Osteoblast (primary cell): ENCODE results near the gene WDR86. TPM values are rescaled to one million over a fixed set of nuclear protein-coding genes. Genes with fewer than 3 reads are reported as not detected.

Source experiments
- DNase-seq: peaks from one replicate; pipeline ENCODE4 v3.0.0; 2011; ENCODE audit warnings: low spot score, mixed read lengths; ENCODE audit not compliant: insufficient read length; ENCODE audit errors: missing footprints
- H2AFZ ChIP-seq: 2 replicates; pipeline ENCODE4 v1.6.0; 2011; ENCODE audit warnings: mild to moderate bottlenecking, low read length
- H3K27ac ChIP-seq: 2 replicates; pipeline ENCODE4 v1.5.1; 2011; ENCODE audit warnings: mild to moderate bottlenecking, low read depth, low read length, moderate library complexity
- H3K27me3 ChIP-seq: 2 replicates; pipeline ENCODE4 v1.6.0; 2012; ENCODE audit warnings: mild to moderate bottlenecking, control low read depth, inconsistent platforms, low read length, moderate library complexity; ENCODE audit not compliant: insufficient read depth
- H3K36me3 ChIP-seq: 2 replicates; pipeline ENCODE4 v1.5.1; 2011; ENCODE audit warnings: mild to moderate bottlenecking, low read length, control low read depth, moderate library complexity; ENCODE audit not compliant: insufficient read depth
- H3K4me1 ChIP-seq: 2 replicates; pipeline ENCODE4 v1.5.1; 2011; ENCODE audit warnings: mild to moderate bottlenecking, low read length, control low read depth, moderate library complexity; ENCODE audit not compliant: insufficient read depth
- H3K4me2 ChIP-seq: 2 replicates; pipeline ENCODE4 v1.6.0; 2011; ENCODE audit warnings: mild to moderate bottlenecking, low read length; ENCODE audit not compliant: insufficient read depth
- H3K4me3 ChIP-seq: fragments of 200-600 bp; sonication (generic); 3 replicates; pipeline ENCODE4 v1.5.1; 2012; ENCODE audit warnings: mild to moderate bottlenecking, low read length, inconsistent platforms; ENCODE audit not compliant: insufficient read depth
- H3K79me2 ChIP-seq: 2 replicates; pipeline ENCODE4 v1.6.0; 2012; ENCODE audit warnings: mild to moderate bottlenecking, low read length, control low read depth, inconsistent platforms; ENCODE audit not compliant: insufficient read depth
- H3K9me3 ChIP-seq: 2 replicates; pipeline ENCODE4 v1.5.1; 2011; ENCODE audit warnings: low read depth, low read length, control low read depth
- H4K20me1 ChIP-seq: 2 replicates; pipeline ENCODE4 v1.6.0; 2012; ENCODE audit warnings: mild to moderate bottlenecking, low read length, control low read depth; ENCODE audit not compliant: insufficient read depth
- CTCF ChIP-seq: IDR thresholded peaks from 2 replicates; pipeline ENCODE4 v1.5.1; 2011; ENCODE audit warnings: mild to moderate bottlenecking, low read depth, low read length, moderate library complexity; ENCODE audit errors: extremely low read depth
- total RNA-seq: library from RNA; depleted of rRNA; stranded (reverse); fragments of >200 nt; gene quantifications from 2 replicates; pipeline ENCODE4 v1.2.3, GENCODE V29; 2012

WDR86 gene
- total RNA-seq, 1 donor = 15.6 TPM

- no peaks in the 10 kb centered on the region for H3K79me2 ChIP-seq
- H3K27me3 ChIP-seq = peaks cover 12% of the 10 kb centered on the region
- H3K9me3 ChIP-seq = no peaks in the 10 kb centered on the region
- no peaks in the 10 kb centered on the region for H4K20me1 ChIP-seq
- no peaks in the 10 kb centered on the region for H3K36me3 ChIP-seq
- no peak overlapping the region for H3K27ac ChIP-seq
- H2AFZ ChIP-seq = no peak overlapping the region
- no peak overlapping the region for H3K4me3 ChIP-seq
- no peak for TF ChIP-seq CTCF
- no peak overlapping the region for H3K4me2 ChIP-seq
- H3K4me1 ChIP-seq = no peaks in the 10 kb centered on the region
- DNase-seq = no peak
These were observed 21.4 kb downstream of the WDR86 start for GRCh38 chr7:151388430-151388829.

- no peaks in the 10 kb centered on the region for H3K79me2 ChIP-seq
- H4K20me1 ChIP-seq = no peaks in the 10 kb centered on the region
- no peaks in the 10 kb centered on the region for H3K36me3 ChIP-seq
- H3K4me1 ChIP-seq = no peaks in the 10 kb centered on the region
- H3K9me3 ChIP-seq = no peaks in the 10 kb centered on the region
- no peak overlapping the region for H3K4me2 ChIP-seq
- H3K27me3 ChIP-seq = peaks cover 7% of the 10 kb centered on the region
- peak; percentile 66 for DNase-seq
- H3K27ac ChIP-seq = no peak overlapping the region
- no peak overlapping the region for H3K4me3 ChIP-seq
- TF ChIP-seq CTCF = no peak
- no peak overlapping the region for H2AFZ ChIP-seq
These were observed 21.9 kb downstream of the WDR86 start for GRCh38 chr7:151388007-151388297.

GRCh38 chr7:151387161-151388006 lies 22.5 kb downstream of the WDR86 start:
- DNase-seq = peak; percentile 90
- no peak overlapping the region for H3K4me3 ChIP-seq
- H3K4me2 ChIP-seq = no peak overlapping the region
- H4K20me1 ChIP-seq = no peaks in the 10 kb centered on the region
- peaks cover 11% of the 10 kb centered on the region for H3K27me3 ChIP-seq
- no peak for TF ChIP-seq CTCF
- H2AFZ ChIP-seq = no peak overlapping the region
- H3K36me3 ChIP-seq = no peaks in the 10 kb centered on the region
- H3K9me3 ChIP-seq = no peaks in the 10 kb centered on the region
- H3K79me2 ChIP-seq = no peaks in the 10 kb centered on the region
- H3K4me1 ChIP-seq = no peaks in the 10 kb centered on the region
- H3K27ac ChIP-seq = no peak overlapping the region

- Histone ChIP-seq H3K27me3 (peaks cover 17% of the 10 kb centered on the region), H3K4me2 (no peak overlapping the region), H3K9me3 (no peaks in the 10 kb centered on the region), H4K20me1 (no peaks in the 10 kb centered on the region), H3K79me2 (no peaks in the 10 kb centered on the region), H3K4me1 (no peaks in the 10 kb centered on the region), H2AFZ (no peak overlapping the region), H3K4me3 (no peak overlapping the region), H3K36me3 (no peaks in the 10 kb centered on the region), H3K27ac (no peak overlapping the region)
- TF ChIP-seq CTCF = no peak
- peak; percentile 83 for DNase-seq
These were observed 23.3 kb downstream of the WDR86 start for GRCh38 chr7:151386301-151387160.
